Activated gamma-delta T cell treated with anti-CD3 and anti-CD28 coated beads, Interleukin-2, amount 50 U/mL, for 16 hours (primary cell): ENCODE data around the gene ADCY4.
"Not testable (repeated sequence)": the region's sequence is repeated elsewhere in the genome, so short reads cannot be mapped to it uniquely, and the experiment has no call there.

Experiments used
- DNase-seq: peaks from one replicate; pipeline ENCODE4 v3.0.0-alpha.2; 2020; ENCODE audit warnings: low read depth

Gene ADCY4

DNA sequence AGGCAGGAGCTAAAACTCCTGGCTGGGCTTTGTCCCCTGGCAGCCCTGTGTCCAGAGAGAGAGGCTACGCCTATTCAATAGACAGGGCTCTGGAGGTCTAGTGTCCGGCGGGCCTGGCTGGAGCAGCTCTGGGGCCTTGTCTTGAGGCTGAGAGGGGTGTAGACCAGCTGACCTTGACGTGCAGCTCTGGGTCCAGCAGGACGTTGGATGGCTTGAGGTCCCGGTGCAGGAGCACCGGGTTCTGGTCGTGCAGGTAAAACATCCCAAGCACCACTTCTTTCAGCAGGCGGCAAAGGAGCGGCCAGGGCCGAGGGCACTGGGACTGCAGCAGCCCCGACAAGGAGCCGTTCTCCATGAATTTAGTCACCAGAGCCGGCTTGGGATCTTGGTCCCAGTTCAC lies 4.0 kb upstream of the ADCY4 start:
- DNase-seq, result no peak

DNA sequence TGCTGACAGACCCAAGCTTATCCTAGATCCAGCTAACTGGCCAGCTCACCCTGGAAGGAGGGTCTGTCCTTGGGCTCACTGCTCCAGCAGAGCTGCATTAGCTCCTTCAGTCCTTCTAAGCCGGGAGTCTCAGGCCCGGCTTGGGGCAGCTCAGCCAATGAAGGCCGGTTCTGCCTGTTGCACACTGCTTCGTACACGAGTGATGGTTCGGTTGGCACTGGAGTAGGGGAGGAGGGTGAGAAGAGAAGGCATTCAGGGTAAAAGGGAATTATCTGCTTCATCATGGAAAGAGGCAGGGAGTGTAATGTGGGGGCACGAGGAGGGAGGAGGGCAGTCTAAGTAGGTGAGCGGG lies 2.9 kb upstream of the ADCY4 start:
- DNase-seq, result no peak

- no peak for DNase-seq
These were observed 2.4 kb upstream of the ADCY4 start for GRCh38 chr14:24337144-24337823.

DNA sequence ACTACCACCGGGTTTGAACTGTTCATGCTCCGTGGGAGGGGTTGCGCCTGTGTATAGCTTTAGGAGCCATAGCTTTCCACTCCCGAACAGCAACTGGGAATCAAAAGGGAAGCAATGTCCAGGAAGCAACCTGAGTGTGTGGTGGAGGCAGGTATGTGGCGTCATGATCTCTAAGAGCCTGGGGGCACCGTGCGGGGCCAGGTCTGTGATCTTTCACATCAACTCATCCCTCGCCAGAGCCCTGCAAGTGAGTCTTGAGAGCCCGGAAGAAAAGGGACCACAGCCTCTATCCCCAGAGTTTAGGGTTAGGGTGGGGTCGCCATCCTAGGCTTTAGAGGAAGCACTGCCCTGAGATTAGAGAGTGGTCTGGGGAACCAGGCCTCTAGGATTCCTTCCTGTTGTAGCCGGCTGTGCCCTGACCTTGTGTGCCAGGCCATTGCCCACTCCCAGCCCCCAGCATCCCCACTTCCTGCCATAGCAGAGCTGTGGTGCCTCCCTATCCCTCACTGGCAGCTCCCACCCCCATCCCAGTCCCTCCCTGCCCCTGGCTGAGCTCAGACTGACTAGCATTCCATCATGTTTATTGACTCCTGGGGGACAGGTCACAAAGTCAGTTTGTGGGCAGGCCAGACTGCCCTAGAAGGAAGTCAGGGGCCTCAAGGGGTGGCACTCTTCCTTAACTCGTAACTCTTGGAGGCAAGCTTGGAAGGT lies 745 bp upstream of the ADCY4 start:
- DNase-seq, result no peak

DNA sequence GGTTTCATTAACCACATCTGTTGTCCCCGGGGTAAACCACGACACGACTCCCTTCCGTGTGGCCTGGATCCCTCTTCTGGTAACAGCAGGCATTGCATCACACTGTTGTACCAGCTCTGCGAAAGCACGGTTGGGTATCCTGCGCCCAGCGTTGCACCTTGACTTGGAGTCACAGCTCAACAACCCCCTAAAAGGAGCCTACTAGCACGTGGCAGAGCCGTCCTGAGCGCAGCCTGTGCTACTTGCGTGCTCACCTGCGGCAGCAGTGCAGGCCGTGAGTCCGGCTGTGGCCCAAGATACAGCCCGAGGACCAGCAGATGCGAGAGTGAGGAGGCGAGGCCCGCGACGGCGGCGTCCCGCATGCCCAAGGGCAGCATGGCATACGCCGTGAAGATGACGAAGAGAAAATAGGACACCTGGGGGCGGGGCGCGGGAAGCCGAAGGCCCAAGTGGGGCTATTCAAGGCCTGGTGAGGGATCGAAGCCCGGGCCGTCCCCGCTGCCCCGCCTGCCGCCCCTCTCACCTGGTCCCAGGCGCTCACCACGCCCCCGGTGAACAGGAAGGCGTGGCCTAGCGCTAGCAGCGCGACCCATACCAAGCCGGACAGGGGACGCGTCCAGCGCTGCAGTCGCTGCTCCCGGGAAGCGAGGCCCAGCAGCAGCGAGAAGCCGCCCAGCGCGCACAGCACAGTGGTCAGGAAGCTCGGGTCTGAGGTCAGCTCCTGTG lies 2.4 kb downstream of the ADCY4 start:
- peak; percentile 79 for DNase-seq

GRCh38 chr14:24331731-24332267 lies 3.1 kb downstream of the ADCY4 start:
- DNase-seq, result no peak

GRCh38 chr14:24330973-24331674 lies 3.7 kb downstream of the ADCY4 start:
- no peak for DNase-seq

DNA sequence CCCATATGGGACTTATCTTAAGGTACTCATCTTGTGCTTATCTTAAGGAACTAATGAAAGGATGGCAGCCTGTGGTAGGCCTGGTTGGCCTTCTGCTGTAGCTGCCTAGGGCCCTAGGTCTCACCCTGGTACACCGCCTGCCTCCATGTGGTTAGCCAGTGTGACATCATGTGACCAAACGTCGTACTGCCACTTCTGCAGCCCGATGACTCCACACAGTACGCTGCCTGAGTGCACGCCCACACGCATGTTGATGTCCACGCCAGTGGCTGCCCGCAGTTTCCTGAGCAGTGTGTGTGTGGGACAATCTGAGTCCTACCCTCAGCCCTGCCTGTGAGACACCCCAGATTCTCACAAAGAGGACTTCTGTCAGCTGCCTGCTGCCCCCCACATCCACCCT lies 5.1 kb downstream of the ADCY4 start:
- peak; percentile 60 for DNase-seq

- DNase-seq, result no peak
These were observed 5.7 kb downstream of the ADCY4 start for GRCh38 chr14:24329073-24329663.

DNA sequence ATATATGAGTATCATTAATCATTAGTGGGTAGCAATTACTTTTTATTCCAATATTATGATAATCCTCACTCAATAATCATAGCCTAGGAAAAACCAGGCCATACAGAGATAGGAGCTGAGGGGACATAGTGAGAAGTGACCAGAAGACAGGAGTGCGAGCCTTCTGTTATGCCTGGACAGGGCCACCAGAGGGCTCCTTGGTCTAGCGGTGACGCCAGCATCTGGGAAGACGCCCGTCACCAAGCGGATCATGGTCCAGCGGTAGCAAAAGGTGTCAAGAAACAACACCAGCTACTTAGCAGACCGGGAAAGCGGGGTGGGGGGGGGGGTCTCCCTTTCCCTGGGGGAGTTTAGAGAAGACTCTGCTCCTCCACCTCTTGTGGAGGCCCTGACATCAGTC lies 7.0 kb downstream of the ADCY4 start:
- DNase-seq, result not testable (repeated sequence)

GRCh38 chr14:24327303-24327702 lies 7.6 kb downstream of the ADCY4 start:
- DNase-seq, result no peak

- no peak for DNase-seq
These were observed 8.9 kb downstream of the ADCY4 start for GRCh38 chr14:24325963-24326362.

DNA sequence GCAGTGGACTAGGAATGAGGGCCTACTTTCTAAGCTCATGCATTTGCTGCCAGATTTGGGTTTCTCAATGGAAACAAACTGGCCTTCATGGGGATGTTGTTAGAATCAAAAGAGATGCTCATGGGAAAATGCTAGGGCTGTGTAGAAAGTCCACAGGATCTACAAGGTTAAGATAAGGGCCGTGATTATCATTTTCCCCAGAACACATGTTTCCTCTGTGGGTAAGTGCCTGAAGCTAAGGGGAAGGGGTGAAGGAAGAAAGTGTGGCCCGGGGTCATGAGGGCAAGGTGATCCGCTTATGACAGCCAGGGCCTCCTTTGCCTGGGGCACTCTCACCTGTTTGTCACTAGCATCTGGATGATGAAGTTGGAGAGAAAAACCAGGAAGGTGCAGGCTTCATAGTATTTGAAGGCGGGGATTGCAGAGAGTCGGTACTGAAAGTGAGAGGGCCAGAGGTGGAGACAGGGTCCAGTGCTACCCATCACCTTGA lies 9.8 kb downstream of the ADCY4 start:
- no peak for DNase-seq

DNA sequence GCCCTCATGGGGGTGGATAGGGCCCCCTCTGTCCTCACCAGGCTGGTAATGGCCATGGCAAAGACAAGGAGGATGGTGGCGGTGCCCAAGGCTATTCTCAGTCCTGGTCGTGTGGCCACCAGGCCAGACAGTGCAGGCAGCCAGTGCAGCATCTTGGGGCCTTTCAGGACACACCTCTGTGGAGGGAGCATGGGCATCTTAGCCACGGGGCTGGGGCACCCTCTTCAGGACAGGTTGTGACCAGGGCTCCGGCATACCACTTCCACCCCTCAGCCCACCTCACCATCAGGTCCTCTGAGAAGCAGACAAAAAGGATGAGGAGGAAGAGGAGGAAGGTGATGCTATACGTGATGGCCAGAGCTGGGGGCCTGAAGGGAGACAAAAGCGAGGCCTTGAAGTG lies 10.8 kb downstream of the ADCY4 start:
- no peak for DNase-seq

- no peak for DNase-seq
These were observed 11.5 kb downstream of the ADCY4 start for GRCh38 chr14:24323341-24323740.

DNA sequence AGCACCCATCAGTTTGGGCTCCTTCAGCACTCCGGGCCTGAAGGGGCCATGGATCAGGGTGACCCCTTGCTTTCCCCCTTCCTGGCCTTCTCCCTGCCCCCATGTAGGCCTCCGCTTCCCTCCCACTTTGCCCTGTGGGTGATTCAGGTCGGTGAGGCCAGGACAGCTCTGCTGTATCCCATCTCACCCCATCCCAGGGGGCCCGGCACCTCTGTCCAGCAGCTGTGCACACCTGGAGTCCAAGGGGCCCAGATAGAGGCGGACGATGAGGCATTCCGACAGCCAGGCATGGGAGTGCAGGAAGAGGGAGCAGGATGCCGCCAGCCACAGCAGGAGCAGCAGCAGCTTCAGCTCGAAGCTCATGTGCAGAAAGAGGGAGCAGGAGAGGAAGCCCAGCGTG lies 12.2 kb downstream of the ADCY4 start:
- no peak for DNase-seq

DNA sequence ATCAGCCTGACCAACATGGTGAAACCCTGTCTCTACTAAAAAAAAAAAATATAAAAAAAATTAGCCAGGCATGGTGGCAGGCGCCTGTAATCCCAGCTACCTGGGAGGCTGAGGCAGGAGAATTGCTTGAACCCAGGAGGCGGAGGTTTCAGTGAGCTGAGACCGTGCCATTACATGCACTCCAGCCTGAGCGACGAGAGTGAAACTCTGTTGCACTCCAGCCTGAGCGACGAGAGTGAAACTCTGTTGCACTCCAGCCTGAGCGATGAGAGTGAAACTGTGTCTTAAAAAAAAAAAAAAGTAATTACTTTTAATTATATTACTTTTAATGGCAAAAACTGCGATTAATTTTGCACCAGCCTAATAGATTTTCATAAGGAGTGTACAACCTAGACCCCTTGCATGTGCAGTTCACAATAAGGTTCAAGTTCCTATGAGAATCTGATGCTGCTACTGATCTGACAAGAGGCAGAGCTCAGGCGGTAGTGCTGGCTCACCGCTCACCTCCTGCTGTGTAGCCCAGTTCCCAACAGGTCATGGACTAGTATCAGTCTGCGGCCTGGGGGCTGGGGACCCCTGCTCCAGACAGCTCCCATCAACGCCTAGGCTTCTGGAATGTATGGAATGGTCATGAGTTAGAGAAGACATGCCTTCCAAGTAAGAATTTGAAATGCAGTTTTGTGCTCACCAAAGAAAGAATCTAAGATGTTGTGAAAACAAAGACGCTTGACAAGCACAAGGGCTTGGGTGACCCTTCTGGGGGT lies 13.5 kb downstream of the ADCY4 start:
- no peak for DNase-seq

DNA sequence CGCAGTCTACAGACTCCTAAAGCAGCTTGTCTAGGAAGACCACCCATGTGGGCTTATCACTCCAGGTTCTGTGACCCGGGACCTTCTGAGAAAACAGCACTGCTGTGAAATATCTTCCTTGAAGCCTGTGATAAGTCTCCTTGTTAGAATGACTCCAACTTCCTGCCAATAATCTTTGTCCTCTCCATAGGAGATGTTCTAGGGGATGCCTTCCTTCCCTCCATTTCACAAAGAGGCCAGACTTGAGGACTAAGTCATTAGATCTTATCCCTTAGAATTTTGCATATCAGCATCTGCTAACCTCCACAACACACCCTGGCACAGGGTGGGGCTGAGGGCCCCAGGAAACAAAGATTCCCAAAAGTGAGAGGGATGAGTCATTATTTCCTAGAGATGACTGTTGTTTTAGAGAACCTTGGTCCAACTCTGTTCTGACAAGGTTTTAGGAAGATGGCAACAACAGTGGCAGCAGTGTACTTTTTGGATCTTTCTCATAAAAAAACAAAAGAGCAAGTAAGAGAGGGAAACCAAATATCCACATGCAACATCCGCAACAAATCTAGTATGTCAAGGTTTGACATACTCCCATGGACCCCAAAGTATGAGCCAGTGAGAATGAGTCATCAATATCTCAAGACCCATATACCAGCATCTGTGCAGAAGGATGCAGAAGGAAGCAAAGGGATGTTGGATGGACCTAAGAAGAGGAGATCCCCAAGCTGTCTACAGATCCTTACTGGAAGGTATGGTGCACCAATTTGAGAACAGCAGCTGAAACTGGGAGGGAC lies 17.5 kb downstream of the ADCY4 start:
- no peak for DNase-seq

- no peak for DNase-seq
These were observed 18.3 kb downstream of the ADCY4 start for GRCh38 chr14:24316597-24316950.
